Measurements from ENCODE around the gene CLIP4. TPM values are rescaled to one million over a fixed set of nuclear protein-coding genes. Genes with fewer than 3 reads are reported as not detected.

The CLIP4 gene, protein sequence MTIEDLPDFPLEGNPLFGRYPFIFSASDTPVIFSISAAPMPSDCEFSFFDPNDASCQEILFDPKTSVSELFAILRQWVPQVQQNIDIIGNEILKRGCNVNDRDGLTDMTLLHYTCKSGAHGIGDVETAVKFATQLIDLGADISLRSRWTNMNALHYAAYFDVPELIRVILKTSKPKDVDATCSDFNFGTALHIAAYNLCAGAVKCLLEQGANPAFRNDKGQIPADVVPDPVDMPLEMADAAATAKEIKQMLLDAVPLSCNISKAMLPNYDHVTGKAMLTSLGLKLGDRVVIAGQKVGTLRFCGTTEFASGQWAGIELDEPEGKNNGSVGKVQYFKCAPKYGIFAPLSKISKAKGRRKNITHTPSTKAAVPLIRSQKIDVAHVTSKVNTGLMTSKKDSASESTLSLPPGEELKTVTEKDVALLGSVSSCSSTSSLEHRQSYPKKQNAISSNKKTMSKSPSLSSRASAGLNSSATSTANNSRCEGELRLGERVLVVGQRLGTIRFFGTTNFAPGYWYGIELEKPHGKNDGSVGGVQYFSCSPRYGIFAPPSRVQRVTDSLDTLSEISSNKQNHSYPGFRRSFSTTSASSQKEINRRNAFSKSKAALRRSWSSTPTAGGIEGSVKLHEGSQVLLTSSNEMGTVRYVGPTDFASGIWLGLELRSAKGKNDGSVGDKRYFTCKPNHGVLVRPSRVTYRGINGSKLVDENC
- total RNA-seq: 61.5 and 107 TPM in 2 replicates

DNA sequence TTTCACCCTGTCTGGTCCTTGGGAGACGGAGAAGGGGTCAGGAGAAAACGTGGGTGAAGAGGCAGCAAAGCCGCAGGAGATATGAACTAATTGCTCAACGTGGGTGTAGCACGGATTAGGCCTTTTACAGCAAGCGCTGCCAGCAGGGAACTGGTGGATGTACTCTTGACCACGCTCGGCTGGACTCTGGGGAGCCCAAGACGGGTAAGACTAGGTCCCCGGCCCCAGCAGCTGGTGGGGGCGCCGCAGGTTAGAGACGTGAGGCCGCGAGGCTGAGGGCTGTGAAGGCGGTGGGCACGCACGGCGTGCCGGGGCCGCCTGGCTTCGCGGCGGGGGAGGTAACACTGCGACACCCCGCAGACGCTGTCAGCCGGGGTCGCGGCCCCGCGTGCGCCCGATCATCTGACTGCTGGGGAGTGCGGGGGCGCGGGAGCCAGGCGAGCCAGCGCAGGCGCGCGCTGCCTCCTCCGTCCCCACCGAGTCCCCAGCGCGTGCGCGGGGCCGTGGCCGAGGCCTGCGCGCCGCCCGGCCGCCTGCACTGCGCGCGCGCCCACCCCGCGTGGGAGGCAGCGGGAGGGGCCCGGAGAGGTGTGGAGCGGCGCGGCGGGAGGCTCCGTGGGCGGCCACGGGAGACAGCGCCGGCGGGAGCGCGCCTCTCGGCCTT is at the start of gene CLIP4:
CLIP4 (plus strand) TSS at position 470 of the 664 bp plus-strand sequence. CDS start 5,974 bp downstream, outside the sequence.
- peak; percentile 87 for DNase-seq (ENCODE audit: low read depth)
- TF ChIP-seq, protein P1, sequence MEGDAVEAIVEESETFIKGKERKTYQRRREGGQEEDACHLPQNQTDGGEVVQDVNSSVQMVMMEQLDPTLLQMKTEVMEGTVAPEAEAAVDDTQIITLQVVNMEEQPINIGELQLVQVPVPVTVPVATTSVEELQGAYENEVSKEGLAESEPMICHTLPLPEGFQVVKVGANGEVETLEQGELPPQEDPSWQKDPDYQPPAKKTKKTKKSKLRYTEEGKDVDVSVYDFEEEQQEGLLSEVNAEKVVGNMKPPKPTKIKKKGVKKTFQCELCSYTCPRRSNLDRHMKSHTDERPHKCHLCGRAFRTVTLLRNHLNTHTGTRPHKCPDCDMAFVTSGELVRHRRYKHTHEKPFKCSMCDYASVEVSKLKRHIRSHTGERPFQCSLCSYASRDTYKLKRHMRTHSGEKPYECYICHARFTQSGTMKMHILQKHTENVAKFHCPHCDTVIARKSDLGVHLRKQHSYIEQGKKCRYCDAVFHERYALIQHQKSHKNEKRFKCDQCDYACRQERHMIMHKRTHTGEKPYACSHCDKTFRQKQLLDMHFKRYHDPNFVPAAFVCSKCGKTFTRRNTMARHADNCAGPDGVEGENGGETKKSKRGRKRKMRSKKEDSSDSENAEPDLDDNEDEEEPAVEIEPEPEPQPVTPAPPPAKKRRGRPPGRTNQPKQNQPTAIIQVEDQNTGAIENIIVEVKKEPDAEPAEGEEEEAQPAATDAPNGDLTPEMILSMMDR (IDR thresholded peaks at IDR 0.05; ENCODE audit: insufficient read depth, low read depth, low read length): no peak
- peak within 1 kb of the TSS; percentile 72 for H3K4me3 ChIP-seq (ENCODE audit: low read depth, low read length)

DNA sequence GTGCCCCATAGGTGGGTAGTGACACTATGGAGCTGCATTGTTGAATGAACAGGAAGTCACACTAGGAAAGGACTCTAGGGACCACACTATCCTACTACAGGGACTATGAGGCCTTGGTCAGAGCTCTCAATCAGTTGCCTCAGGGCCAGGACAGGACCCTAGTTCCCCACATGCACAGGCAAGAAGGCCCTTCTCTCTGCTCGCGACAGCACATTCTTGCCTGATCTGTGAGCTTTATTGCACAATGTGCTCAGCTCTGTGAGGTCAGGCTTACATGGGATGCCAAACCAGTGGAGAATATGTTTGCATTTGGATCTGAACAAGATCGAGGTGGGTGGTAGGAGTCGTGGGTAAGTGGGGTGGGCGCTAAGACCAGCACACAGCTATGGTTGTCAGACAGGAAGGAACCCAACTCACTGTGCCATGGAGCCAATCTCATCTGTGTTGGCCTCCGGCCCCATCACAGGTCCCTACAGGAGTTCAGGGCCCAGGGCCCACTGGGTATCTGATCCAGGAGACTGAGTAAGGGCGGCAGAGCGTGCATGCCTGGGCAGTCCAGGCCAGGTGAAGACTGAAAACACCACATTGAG is 48.8 kb upstream of the CLIP4 start:
- H3K4me3 ChIP-seq (ENCODE audit: low read depth, low read length): no peak overlapping the region
- TF ChIP-seq, protein P1 (IDR thresholded peaks at IDR 0.05; ENCODE audit: insufficient read depth, low read depth, low read length): no peak
- peak; percentile 77 for DNase-seq (ENCODE audit: low read depth)

DNA sequence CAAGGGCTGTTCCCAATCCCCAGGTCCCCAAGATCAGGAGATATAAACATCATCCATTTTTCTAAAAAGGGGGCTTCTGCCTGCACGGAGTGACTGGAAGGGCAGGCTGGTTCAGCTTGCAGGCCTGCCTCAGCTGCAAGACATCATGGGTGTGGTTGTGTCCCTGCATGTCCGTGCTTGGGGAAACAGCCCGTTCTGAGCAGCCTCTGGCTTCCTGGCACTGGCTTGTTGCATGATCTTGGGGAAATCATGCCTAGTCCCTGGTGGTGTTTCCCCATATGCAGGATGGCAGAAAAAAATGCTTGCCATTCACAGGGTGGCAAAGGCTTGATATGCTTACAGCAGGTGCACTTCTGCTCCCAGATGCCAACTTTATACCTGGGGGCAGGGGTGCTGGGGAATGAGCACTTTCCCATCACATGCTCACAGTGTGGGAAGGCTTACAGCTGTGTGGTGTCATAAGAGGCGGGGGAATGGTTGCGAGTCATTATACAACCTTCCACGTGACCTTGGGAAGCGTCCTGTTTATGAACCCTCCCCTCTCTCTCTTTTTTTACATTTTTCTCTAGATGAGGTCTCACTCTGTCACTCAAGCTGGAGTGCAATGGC is 48.1 kb upstream of the CLIP4 start:
- no peak for DNase-seq (ENCODE audit: low read depth)
- TF ChIP-seq, protein P1 (IDR thresholded peaks at IDR 0.05; ENCODE audit: insufficient read depth, low read depth, low read length): no peak

DNA sequence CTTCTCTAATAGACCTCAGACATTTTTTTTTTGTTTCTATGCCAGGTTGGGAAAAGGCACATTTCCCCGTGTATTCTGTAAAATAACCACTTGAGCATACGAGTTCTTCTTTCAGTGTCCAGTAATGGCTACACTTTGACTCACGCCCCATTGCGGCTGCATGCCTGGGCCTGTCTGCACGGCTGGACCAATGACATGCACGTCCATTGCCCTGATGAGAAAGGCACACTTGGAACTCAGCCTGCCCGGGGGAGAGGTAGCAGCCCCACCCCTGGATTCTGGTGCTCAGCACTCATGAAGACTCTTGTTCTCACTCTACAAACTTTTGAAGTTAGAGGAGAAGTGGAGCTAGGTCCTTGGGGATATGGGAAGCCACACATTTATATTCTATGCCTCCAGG is 46.7 kb upstream of the CLIP4 start:
- DNase-seq (ENCODE audit: low read depth): no peak
- H3K4me3 ChIP-seq (ENCODE audit: low read depth, low read length): no peak overlapping the region
- TF ChIP-seq, protein P1 (IDR thresholded peaks at IDR 0.05; ENCODE audit: insufficient read depth, low read depth, low read length): no peak

More for the DNA sequence above, 48.1 kb upstream of the CLIP4 start:
- H3K4me3 ChIP-seq (ENCODE audit: low read depth, low read length): no peak overlapping the region

DNA sequence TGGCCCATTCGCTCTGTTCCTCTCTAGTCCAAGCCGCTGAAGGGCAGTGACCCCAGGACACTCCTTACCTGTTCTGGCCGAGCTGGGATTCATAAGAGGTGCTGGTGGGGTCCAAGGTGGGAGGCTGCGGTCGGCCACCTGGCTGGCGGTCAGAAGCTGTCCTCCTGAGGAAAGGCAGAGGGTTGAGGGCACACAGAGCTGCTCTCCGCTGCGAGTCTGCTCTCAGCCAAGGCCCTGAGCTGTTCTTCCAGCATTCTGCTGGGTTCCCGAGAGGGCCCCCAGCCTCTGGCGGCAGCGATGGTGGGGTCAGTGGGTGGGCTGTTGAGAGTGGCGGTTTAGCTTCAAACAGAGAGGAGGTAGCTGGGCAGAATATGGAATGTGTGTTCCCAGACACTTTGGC is 44.7 kb upstream of the CLIP4 start:
- TF ChIP-seq, protein P1 (IDR thresholded peaks at IDR 0.05; ENCODE audit: insufficient read depth, low read depth, low read length): no peak
- no peak overlapping the region for H3K4me3 ChIP-seq (ENCODE audit: low read depth, low read length)
- DNase-seq (ENCODE audit: low read depth): no peak

Measured in fibroblast of villous mesenchyme (primary cell).